ENCODE results near the gene CHST11.
"Not testable (repeated sequence)": the region's sequence is repeated elsewhere in the genome, so short reads cannot be mapped to it uniquely, and the experiment has no call there.

CHST11 gene

GRCh38 chr12:104526751-104527150, 70.0 kb downstream of the CHST11 start:
- TF ChIP-seq ZFX (IDR thresholded peaks at IDR 0.05; ENCODE audit: borderline replicate concordance) (no peak), CTCF (IDR thresholded peaks at IDR 0.05) (no peak)
- H3K27ac ChIP-seq: no peak overlapping the region

GRCh38 chr12:104527653-104528052, 70.9 kb downstream of the CHST11 start:
- not testable (repeated sequence) for H3K27ac ChIP-seq

- TF ChIP-seq ZFX (IDR thresholded peaks at IDR 0.05; ENCODE audit: borderline replicate concordance) (no peak), CTCF (IDR thresholded peaks at IDR 0.05) (no peak)
- H3K27ac ChIP-seq: no peak overlapping the region
Measured at GRCh38 chr12:104529130-104529874, 72.6 kb downstream of the CHST11 start.

- TF ChIP-seq ZFX (IDR thresholded peaks at IDR 0.05; ENCODE audit: borderline replicate concordance): no peak
- no peak for TF ChIP-seq CTCF (IDR thresholded peaks at IDR 0.05)
- H3K27ac ChIP-seq: no peak overlapping the region
Measured at GRCh38 chr12:104532636-104533035, 75.9 kb downstream of the CHST11 start.

- TF ChIP-seq ZFX (IDR thresholded peaks at IDR 0.05; ENCODE audit: borderline replicate concordance) (no peak), CTCF (IDR thresholded peaks at IDR 0.05) (no peak)
Measured at GRCh38 chr12:104533134-104533533, 76.4 kb downstream of the CHST11 start.

GRCh38 chr12:104534162-104534856, 77.6 kb downstream of the CHST11 start:
- H3K27ac ChIP-seq: no peak overlapping the region
- TF ChIP-seq ZFX (IDR thresholded peaks at IDR 0.05; ENCODE audit: borderline replicate concordance): no peak

More at GRCh38 chr12:104533134-104533533, 76.4 kb downstream of the CHST11 start:
- no peak overlapping the region for H3K27ac ChIP-seq

GRCh38 chr12:104534857-104535248, 78.1 kb downstream of the CHST11 start:
- no peak overlapping the region for H3K27ac ChIP-seq

More at GRCh38 chr12:104534857-104535248, 78.1 kb downstream of the CHST11 start:
- no peak for TF ChIP-seq ZFX (IDR thresholded peaks at IDR 0.05; ENCODE audit: borderline replicate concordance)
- TF ChIP-seq CTCF (IDR thresholded peaks at IDR 0.05): no peak

All from 22Rv1 (cell line).